HL-60 (cell line): ENCODE results near the gene SRSF8.

Source experiments
- DNase-seq, 2 experiments: peaks; one replicate each; pipeline ENCODE4 v3.0.0-alpha.2; 2010 to 2020; ENCODE audit warnings: low read depth in 1 of 2, low spot score in 1 of 2
- H3K27ac ChIP-seq: fragments of 250-450 bp; sonication (Bioruptor Pico); replicated peaks from 2 replicates; pipeline ENCODE4 v1.5.1; 2020; ENCODE audit warnings: mild to moderate bottlenecking, moderate library complexity
- H3K27me3 ChIP-seq: fragments of 250-450 bp; sonication (Bioruptor Pico); 2 replicates; pipeline ENCODE4 v1.5.1; 2021; ENCODE audit warnings: mild to moderate bottlenecking, moderate library complexity; ENCODE audit not compliant: insufficient read depth, poor library complexity, severe bottlenecking
- H3K4me3 ChIP-seq: replicated peaks from 2 replicates; pipeline ENCODE4 v1.5.1; 2011; ENCODE audit warnings: mild to moderate bottlenecking, control low read depth, low read length; ENCODE audit not compliant: insufficient read depth
- CTCF ChIP-seq: IDR thresholded peaks from one replicate; pipeline ENCODE4 v1.5.1; 2011; ENCODE audit warnings: low read length, control low read depth, inconsistent platforms; ENCODE audit not compliant: insufficient read depth
- GABPA ChIP-seq: IDR thresholded peaks from 2 replicates; pipeline ENCODE4 v1.6.1; 2012; ENCODE audit warnings: low read depth
- POLR2AphosphoS5 ChIP-seq: IDR thresholded peaks from 2 replicates; pipeline ENCODE4 v1.6.1; 2012; ENCODE audit warnings: low read depth
- SPI1 ChIP-seq: IDR thresholded peaks from 2 replicates; pipeline ENCODE4 v1.6.1; 2012; ENCODE audit warnings: low read depth, mild to moderate bottlenecking, borderline replicate concordance
- TF ChIP-seq, protein P1 (sequence below): IDR thresholded peaks from 2 replicates; pipeline ENCODE4 v1.6.1; 2012; ENCODE audit warnings: low read depth; ENCODE audit not compliant: insufficient replicate concordance

Gene SRSF8

DNA sequence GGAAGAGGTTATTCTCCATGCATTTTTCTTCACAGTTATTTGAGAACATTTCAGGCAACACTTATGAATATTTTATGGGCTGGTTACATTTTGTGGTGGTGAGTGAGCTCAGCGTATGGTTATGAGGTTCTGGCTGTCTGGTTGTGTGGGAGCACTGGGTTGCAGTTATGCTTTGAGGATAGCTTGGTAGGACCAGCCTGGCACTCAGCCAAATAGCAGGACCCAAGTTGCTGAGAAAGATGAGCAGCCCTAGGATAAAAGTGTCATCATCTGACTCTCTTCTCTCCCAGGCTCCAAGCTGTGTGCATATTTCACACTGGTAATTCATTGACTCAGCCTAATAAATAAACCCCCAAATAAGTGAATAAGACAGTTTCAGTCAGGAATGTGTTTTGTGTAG lies 8.1 kb upstream of the SRSF8 start:
- Histone ChIP-seq H3K27me3 (no peaks in the 10 kb centered on the region), H3K4me3 (no peak overlapping the region), H3K27ac (no peak overlapping the region)
- no peak for TF ChIP-seq SPI1
- TF ChIP-seq, protein P1, sequence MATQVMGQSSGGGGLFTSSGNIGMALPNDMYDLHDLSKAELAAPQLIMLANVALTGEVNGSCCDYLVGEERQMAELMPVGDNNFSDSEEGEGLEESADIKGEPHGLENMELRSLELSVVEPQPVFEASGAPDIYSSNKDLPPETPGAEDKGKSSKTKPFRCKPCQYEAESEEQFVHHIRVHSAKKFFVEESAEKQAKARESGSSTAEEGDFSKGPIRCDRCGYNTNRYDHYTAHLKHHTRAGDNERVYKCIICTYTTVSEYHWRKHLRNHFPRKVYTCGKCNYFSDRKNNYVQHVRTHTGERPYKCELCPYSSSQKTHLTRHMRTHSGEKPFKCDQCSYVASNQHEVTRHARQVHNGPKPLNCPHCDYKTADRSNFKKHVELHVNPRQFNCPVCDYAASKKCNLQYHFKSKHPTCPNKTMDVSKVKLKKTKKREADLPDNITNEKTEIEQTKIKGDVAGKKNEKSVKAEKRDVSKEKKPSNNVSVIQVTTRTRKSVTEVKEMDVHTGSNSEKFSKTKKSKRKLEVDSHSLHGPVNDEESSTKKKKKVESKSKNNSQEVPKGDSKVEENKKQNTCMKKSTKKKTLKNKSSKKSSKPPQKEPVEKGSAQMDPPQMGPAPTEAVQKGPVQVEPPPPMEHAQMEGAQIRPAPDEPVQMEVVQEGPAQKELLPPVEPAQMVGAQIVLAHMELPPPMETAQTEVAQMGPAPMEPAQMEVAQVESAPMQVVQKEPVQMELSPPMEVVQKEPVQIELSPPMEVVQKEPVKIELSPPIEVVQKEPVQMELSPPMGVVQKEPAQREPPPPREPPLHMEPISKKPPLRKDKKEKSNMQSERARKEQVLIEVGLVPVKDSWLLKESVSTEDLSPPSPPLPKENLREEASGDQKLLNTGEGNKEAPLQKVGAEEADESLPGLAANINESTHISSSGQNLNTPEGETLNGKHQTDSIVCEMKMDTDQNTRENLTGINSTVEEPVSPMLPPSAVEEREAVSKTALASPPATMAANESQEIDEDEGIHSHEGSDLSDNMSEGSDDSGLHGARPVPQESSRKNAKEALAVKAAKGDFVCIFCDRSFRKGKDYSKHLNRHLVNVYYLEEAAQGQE, result no peak
- TF ChIP-seq GABPA, result no peak
- no peak for TF ChIP-seq POLR2AphosphoS5
- no peak for TF ChIP-seq CTCF
- DNase-seq, result no peak

DNA sequence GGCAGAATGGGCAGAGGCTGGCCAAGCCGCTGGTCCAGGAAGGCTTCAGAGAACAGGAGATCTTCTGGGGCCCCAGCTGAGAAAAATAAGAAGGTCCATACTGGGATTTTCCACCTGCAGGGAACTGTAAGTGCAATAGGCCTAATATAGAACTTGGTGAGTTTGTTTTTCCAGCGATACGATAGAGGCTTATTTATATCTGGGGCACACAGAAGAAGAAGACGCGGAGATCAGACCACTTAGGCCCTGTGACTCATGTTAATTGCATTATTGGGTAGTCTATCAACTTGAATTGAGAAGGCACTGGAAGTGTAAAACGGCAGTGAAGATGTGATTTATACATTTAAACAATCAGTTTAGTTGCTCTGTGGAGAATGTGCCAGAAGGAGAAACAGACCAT lies 7.7 kb upstream of the SRSF8 start:
- Histone ChIP-seq H3K27ac (no peak overlapping the region), H3K27me3 (no peaks in the 10 kb centered on the region), H3K4me3 (no peak overlapping the region)
- no peak for DNase-seq
- TF ChIP-seq, protein P1, result no peak
- TF ChIP-seq SPI1, result no peak
- no peak for TF ChIP-seq POLR2AphosphoS5
- TF ChIP-seq CTCF, result no peak
- TF ChIP-seq GABPA, result no peak

GRCh38 chr11:95065336-95065735 lies 1.4 kb upstream of the SRSF8 start:
- TF ChIP-seq CTCF, result no peak
- no peak for TF ChIP-seq POLR2AphosphoS5
- TF ChIP-seq SPI1, result no peak
- TF ChIP-seq GABPA, result no peak
- H3K4me3 ChIP-seq, result no peak overlapping the region
- DNase-seq, result no peak
- H3K27ac ChIP-seq, result no peak overlapping the region
- no peaks in the 10 kb centered on the region for H3K27me3 ChIP-seq
